Measurements from ENCODE around the gene PRTFDC1. TPM values are rescaled to one million over a fixed set of nuclear protein-coding genes. Genes with fewer than 3 reads are reported as not detected.

Gene PRTFDC1
- total RNA-seq, 1 experiment from 2014 or later: not detected

DNA sequence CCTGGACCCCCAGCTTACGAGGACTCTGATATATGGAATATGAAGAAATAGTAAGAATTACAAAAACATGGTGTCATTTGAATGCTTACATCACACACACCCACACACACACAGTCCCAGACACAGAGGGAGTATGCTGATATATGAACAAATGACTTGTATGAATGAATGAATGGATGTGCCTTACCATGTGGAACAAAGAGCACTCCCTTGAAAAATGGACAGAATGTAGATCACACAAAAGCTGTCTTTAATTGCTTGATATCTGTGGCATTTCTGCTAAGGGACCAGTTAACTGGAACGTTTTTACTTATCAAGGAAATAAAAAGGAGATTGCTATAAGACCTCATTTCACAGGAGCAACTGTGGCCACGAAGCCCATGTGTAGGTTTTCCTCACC lies 46.0 kb downstream of the PRTFDC1 start (continued):
- no peak for TF ChIP-seq ZNF274 (IDR thresholded peaks at IDR 0.05; ENCODE audit: low read depth, low read length)

GRCh38 chr10:24904824-24905223 lies 47.6 kb downstream of the PRTFDC1 start:
- DNase-seq (ENCODE audit: low read depth, low spot score) (no peak), ATAC-seq (no peak)
- Histone ChIP-seq H3K4me3 (replicated peaks in 1 of 2; ENCODE audit: low read depth in 1 of 2, low read length in 2 of 2) (no peak overlapping the region), H4K20me1 (ENCODE audit: insufficient read depth) (no peaks in the 10 kb centered on the region), H3K9me2 (ENCODE audit: insufficient read depth) (no peaks in the 10 kb centered on the region), H3K79me2 (ENCODE audit: insufficient read depth, low read length) (no peaks in the 10 kb centered on the region), H3K27me3 (ENCODE audit: insufficient read depth, low read length) (no peaks in the 10 kb centered on the region), H3K27ac (ENCODE audit: low read depth, low read length) (no peak overlapping the region), H3K4me2 (ENCODE audit: low read length) (no peak overlapping the region), H3K9me3 (ENCODE audit: control insufficient read depth in 1 of 2, insufficient read depth in 1 of 2, low read depth in 1 of 2, low read length in 2 of 2) (no peaks in the 10 kb centered on the region), H3K4me1 (ENCODE audit: control insufficient read depth in 1 of 2, insufficient read depth in 2 of 2, low read length in 2 of 2) (peaks cover 30 to 44% of the 10 kb centered on the region in 2 experiments), H3K9ac (ENCODE audit: low read length) (no peak overlapping the region), H2AFZ (ENCODE audit: low read depth, low read length, poor library complexity, severe bottlenecking) (no peak overlapping the region), H3K36me3 (ENCODE audit: control insufficient read depth in 1 of 2, insufficient read depth in 2 of 2, low read length in 2 of 2) (no peaks in the 10 kb centered on the region)
- CTCF ChIA-PET: no interaction called here
- 0 out of 2 replicates have a peak, but pooled peaks have one; percentile 16 for TF ChIP-seq RAD21 (IDR thresholded peaks at IDR 0.05; ENCODE audit: low read depth)
- no peak for TF ChIP-seq CTCF (IDR thresholded peaks at IDR 0.05 in 2 of 3, conservative IDR thresholded peaks at IDR 0.05 in 1 of 3; ENCODE audit: borderline replicate concordance in 1 of 3, insufficient read depth in 1 of 3, low read depth in 2 of 3, low read length in 2 of 3)
- RAD21 ChIA-PET (ENCODE audit: low non-redundant PET in 1 of 2, low total read pairs in 2 of 2, uncharacterized antibody in 2 of 2, unreplicated experiment in 2 of 2): no interaction called here
- intact Hi-C loops (cut with micrococcal nuclease): loop anchor here (5.0 kb wide), 1 partner anchor 263 kb away; no protein-coding TSS in a partner anchor
- no TSS peak for BruUV-seq (replicated peaks)
- POLR2A ChIA-PET: no interaction called here

DNA sequence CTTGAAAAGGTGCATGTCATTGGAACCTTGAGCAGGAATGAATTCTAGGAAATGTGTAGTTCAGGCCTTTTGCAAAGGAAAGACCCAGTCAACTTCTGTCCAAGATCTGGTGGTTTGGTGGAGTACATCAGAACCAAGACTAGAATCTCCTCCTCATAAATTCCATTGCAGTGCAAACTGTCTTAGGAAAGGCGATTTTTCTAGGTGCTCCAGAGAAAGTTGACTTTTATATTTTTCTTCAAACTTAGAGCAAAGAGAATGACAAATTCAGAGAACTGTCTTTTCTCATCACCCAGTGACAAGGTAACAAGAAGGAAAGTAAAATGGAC lies 50.0 kb downstream of the PRTFDC1 start:
- Histone ChIP-seq H3K27me3 (ENCODE audit: insufficient read depth, low read length) (no peaks in the 10 kb centered on the region), H2AFZ (ENCODE audit: low read depth, low read length, poor library complexity, severe bottlenecking) (no peak overlapping the region), H3K9ac (ENCODE audit: low read length) (peak overlapping the region; percentile 7; the same call in 1 of the 2 replicates), H4K20me1 (ENCODE audit: insufficient read depth) (no peaks in the 10 kb centered on the region), H3K79me2 (ENCODE audit: insufficient read depth, low read length) (no peaks in the 10 kb centered on the region), H3K9me2 (ENCODE audit: insufficient read depth) (no peaks in the 10 kb centered on the region), H3K4me1 (ENCODE audit: control insufficient read depth in 1 of 2, insufficient read depth in 2 of 2, low read length in 2 of 2) (peaks cover 24 to 40% of the 10 kb centered on the region in 2 experiments), H3K36me3 (ENCODE audit: control insufficient read depth in 1 of 2, insufficient read depth in 2 of 2, low read length in 2 of 2) (no peaks in the 10 kb centered on the region), H3K9me3 (ENCODE audit: control insufficient read depth in 1 of 2, insufficient read depth in 1 of 2, low read depth in 1 of 2, low read length in 2 of 2) (no peaks in the 10 kb centered on the region), H3K4me3 (replicated peaks in 1 of 2; ENCODE audit: low read depth in 1 of 2, low read length in 2 of 2) (peak overlapping the region in 1 of 2 experiments; percentile 19; a peak in 2 of 4 replicates), H3K4me2 (ENCODE audit: low read length) (peak overlapping the region; percentile 63), H3K27ac (ENCODE audit: low read depth, low read length) (peak overlapping the region; percentile 64)
- CTCF ChIA-PET: no interaction called here
- no peak for DNase-seq (ENCODE audit: low read depth, low spot score)
- RAD21 ChIA-PET (ENCODE audit: low non-redundant PET in 1 of 2, low total read pairs in 2 of 2, uncharacterized antibody in 2 of 2, unreplicated experiment in 2 of 2): interaction anchor here in 1 of 2 experiments (1.3 kb wide), 1 partner anchor 177 kb away, joined by 6 read pairs; no protein-coding TSS in a partner anchor
- intact Hi-C loops (cut with micrococcal nuclease): loop anchor here (5.0 kb wide), 1 partner anchor 260 kb away; no protein-coding TSS in a partner anchor
- no TSS peak for BruUV-seq (replicated peaks)
- no peak for ATAC-seq
- POLR2A ChIA-PET: interaction anchor here (0.8 kb wide), 1 partner anchor 19 kb away, joined by 3 read pairs; no protein-coding TSS in a partner anchor
- no peak for TF ChIP-seq CBX3 (IDR thresholded peaks at IDR 0.05; ENCODE audit: low read depth)
- TF ChIP-seq EZH2 (IDR thresholded peaks at IDR 0.05): no peak
- TF ChIP-seq ZFX (IDR thresholded peaks at IDR 0.05): no peak
- TF ChIP-seq REST (IDR thresholded peaks at IDR 0.05; ENCODE audit: low read depth): no peak
- no peak for TF ChIP-seq ATF3 (IDR thresholded peaks at IDR 0.05)
- TF ChIP-seq, protein P1, sequence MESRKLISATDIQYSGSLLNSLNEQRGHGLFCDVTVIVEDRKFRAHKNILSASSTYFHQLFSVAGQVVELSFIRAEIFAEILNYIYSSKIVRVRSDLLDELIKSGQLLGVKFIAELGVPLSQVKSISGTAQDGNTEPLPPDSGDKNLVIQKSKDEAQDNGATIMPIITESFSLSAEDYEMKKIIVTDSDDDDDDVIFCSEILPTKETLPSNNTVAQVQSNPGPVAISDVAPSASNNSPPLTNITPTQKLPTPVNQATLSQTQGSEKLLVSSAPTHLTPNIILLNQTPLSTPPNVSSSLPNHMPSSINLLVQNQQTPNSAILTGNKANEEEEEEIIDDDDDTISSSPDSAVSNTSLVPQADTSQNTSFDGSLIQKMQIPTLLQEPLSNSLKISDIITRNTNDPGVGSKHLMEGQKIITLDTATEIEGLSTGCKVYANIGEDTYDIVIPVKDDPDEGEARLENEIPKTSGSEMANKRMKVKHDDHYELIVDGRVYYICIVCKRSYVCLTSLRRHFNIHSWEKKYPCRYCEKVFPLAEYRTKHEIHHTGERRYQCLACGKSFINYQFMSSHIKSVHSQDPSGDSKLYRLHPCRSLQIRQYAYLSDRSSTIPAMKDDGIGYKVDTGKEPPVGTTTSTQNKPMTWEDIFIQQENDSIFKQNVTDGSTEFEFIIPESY (IDR thresholded peaks at IDR 0.05; ENCODE audit: extremely low read depth, insufficient replicate concordance, low read length): no peak
- no peak for TF ChIP-seq CEBPB (IDR thresholded peaks at IDR 0.05; ENCODE audit: low read depth)

Measured in HCT116 (cell line).